Activated T-cell treated with anti-CD3 and anti-CD28 coated beads for 1 hour (primary cell): ENCODE measurements around the gene CDKL5.
"Not testable (repeated sequence)": the region's sequence is repeated elsewhere in the genome, so short reads cannot be mapped to it uniquely, and the experiment has no call there.

Experiments
- DNase-seq: peaks from one replicate; pipeline ENCODE4 v3.0.0-alpha.2; 2020; ENCODE audit warnings: low read depth

Gene CDKL5

GRCh38 chrX:18577400-18577799 lies 152.0 kb downstream of the CDKL5 start:
- DNase-seq = no peak

- no peak for DNase-seq
Measured at GRCh38 chrX:18578546-18578945, 153.1 kb downstream of the CDKL5 start.

- DNase-seq = no peak
Measured at GRCh38 chrX:18579495-18579894, 154.1 kb downstream of the CDKL5 start.

- DNase-seq = no peak
Measured at GRCh38 chrX:18582910-18583493, 157.6 kb downstream of the CDKL5 start.

GRCh38 chrX:18589292-18589691 lies 163.9 kb downstream of the CDKL5 start:
- not testable (repeated sequence) for DNase-seq

- no peak for DNase-seq
Measured at GRCh38 chrX:18591834-18592233, 166.4 kb downstream of the CDKL5 start.

GRCh38 chrX:18594079-18594478 lies 168.7 kb downstream of the CDKL5 start:
- no peak for DNase-seq

GRCh38 chrX:18596096-18596495 lies 170.7 kb downstream of the CDKL5 start:
- DNase-seq = no peak

- DNase-seq = no peak
Measured at GRCh38 chrX:18598413-18598812, 173.0 kb downstream of the CDKL5 start.

- DNase-seq = no peak
Measured at GRCh38 chrX:18607966-18608365, 182.6 kb downstream of the CDKL5 start.

- DNase-seq = no peak
Measured at GRCh38 chrX:18613930-18614639, 188.7 kb downstream of the CDKL5 start.

- DNase-seq = no peak
Measured at GRCh38 chrX:18616688-18617406, 191.4 kb downstream of the CDKL5 start.

GRCh38 chrX:18617407-18617750 lies 192.0 kb downstream of the CDKL5 start:
- no peak for DNase-seq

GRCh38 chrX:18619288-18619687 lies 193.9 kb downstream of the CDKL5 start:
- DNase-seq = no peak

GRCh38 chrX:18620349-18620748 lies 194.9 kb downstream of the CDKL5 start:
- no peak for DNase-seq

GRCh38 chrX:18624599-18624998 lies 199.2 kb downstream of the CDKL5 start:
- DNase-seq = no peak

GRCh38 chrX:18630934-18631333 lies 205.5 kb downstream of the CDKL5 start:
- DNase-seq = no peak

- DNase-seq = no peak
Measured at GRCh38 chrX:18638398-18638797, 213.0 kb downstream of the CDKL5 start.

- no peak for DNase-seq
Measured at GRCh38 chrX:18639280-18639679, 213.9 kb downstream of the CDKL5 start.

GRCh38 chrX:18640686-18641085 lies 215.3 kb downstream of the CDKL5 start:
- DNase-seq = no peak

GRCh38 chrX:18643243-18643642 lies 217.8 kb downstream of the CDKL5 start:
- DNase-seq = no peak

- no peak for DNase-seq
Measured at GRCh38 chrX:18643853-18644252, 218.4 kb downstream of the CDKL5 start.

GRCh38 chrX:18647621-18648020 lies 222.2 kb downstream of the CDKL5 start:
- no peak for DNase-seq
